Keratinocyte (primary cell): ENCODE measurements around the gene LRR1. TPM values are rescaled to one million over a fixed set of nuclear protein-coding genes. Genes with fewer than 3 reads are reported as not detected.

Source experiments
- DNase-seq: peaks from one replicate; pipeline ENCODE4 v3.0.0-alpha.2; 2011; ENCODE audit warnings: low read depth, missing footprints, low spot score
- FAIRE-seq: peaks from 2 replicates; lab custom pipeline; 2011; peaks lifted over from hg19 to GRCh38; lab: Jason Lieb, UNC
- H2AFZ ChIP-seq: 2 replicates; pipeline ENCODE4 v1.6.0; 2012; ENCODE audit warnings: low read length, control low read depth, inconsistent platforms; ENCODE audit not compliant: control insufficient read depth
- H3K27ac ChIP-seq: 2 replicates; pipeline ENCODE4 v1.5.1; 2011; ENCODE audit warnings: low read length; ENCODE audit not compliant: control insufficient read depth, insufficient read depth
- H3K27me3 ChIP-seq: 3 replicates; pipeline ENCODE4 v1.6.0; 2011; ENCODE audit warnings: low read length; ENCODE audit not compliant: control insufficient read depth, insufficient read depth; ENCODE audit errors: extremely low read depth
- H3K36me3 ChIP-seq, 2 experiments: 2 replicates in 1 of 2; 3 replicates in 1 of 2; pipeline ENCODE4 v1.5.1; 2011; ENCODE audit warnings: low read length in 2 of 2, mild to moderate bottlenecking in 1 of 2; ENCODE audit not compliant: control insufficient read depth in 2 of 2, insufficient read depth in 2 of 2; ENCODE audit errors: extremely low read depth in 1 of 2
- H3K4me1 ChIP-seq: 3 replicates; pipeline ENCODE4 v1.5.1; 2011; ENCODE audit warnings: low read length; ENCODE audit not compliant: control insufficient read depth, insufficient read depth; ENCODE audit errors: extremely low read depth
- H3K4me2 ChIP-seq: 3 replicates; pipeline ENCODE4 v1.6.0; 2011; ENCODE audit warnings: low read depth, low read length; ENCODE audit not compliant: control insufficient read depth, insufficient read depth; ENCODE audit errors: extremely low read depth
- H3K4me3 ChIP-seq, 3 experiments: fragments of 200-600 bp in 1 of 3; sonication (generic) in 1 of 3; 2 replicates in 2 of 3; 3 replicates in 1 of 3; pipeline ENCODE4 v1.5.1; 2011 to 2016; ENCODE audit warnings: low read length in 3 of 3, mild to moderate bottlenecking in 3 of 3, control low read depth in 2 of 3, inconsistent platforms in 1 of 3, low read depth in 1 of 3, mixed read lengths in 1 of 3, mixed run types in 1 of 3, moderate library complexity in 1 of 3; ENCODE audit not compliant: control insufficient read depth in 2 of 3, insufficient read depth in 2 of 3; ENCODE audit errors: extremely low read depth in 1 of 3
- H3K79me2 ChIP-seq: 2 replicates; pipeline ENCODE4 v1.6.0; 2012; ENCODE audit warnings: low read length; ENCODE audit not compliant: control insufficient read depth, insufficient read depth
- H3K9ac ChIP-seq: 3 replicates; pipeline ENCODE4 v1.6.0; 2011; ENCODE audit warnings: low read length; ENCODE audit not compliant: control insufficient read depth, insufficient read depth; ENCODE audit errors: extremely low read depth
- H3K9me1 ChIP-seq: 3 replicates; pipeline ENCODE4 v1.6.0; 2011; ENCODE audit warnings: low read length; ENCODE audit not compliant: control insufficient read depth, insufficient read depth; ENCODE audit errors: extremely low read depth
- H3K9me3 ChIP-seq: 2 replicates; pipeline ENCODE4 v1.5.1; 2012; ENCODE audit warnings: low read depth, low read length; ENCODE audit not compliant: control insufficient read depth
- H4K20me1 ChIP-seq: 3 replicates; pipeline ENCODE4 v1.6.0; 2011; ENCODE audit warnings: low read length; ENCODE audit not compliant: control insufficient read depth, insufficient read depth; ENCODE audit errors: extremely low read depth
- EZH2 ChIP-seq: IDR thresholded peaks from one replicate; pipeline ENCODE4 v1.6.1; 2012; ENCODE audit warnings: inconsistent platforms, mild to moderate bottlenecking, low read length, moderate library complexity
- dilution Hi-C: fragments of 300-500 bp; cut with MboI; formaldehyde crosslinking; loops from one replicate; pipeline ENCODE4 v1.7.0; 2020; ENCODE audit warnings: low sequenced_read_pairs; ENCODE audit not compliant: extremely low pct_ligation_motif_present
- polyA minus RNA-seq, 3 experiments: library from RNA; depleted of rRNA, polyadenylated mRNA; stranded (reverse); fragments of >200 nt; gene quantifications; 1 replicate in 1 of 3; 2 replicates in 1 of 3; 3 replicates in 1 of 3; pipeline ENCODE4 v1.2.3, GENCODE V29; 2011
- polyA plus RNA-seq, 5 experiments: library from polyadenylated mRNA; depleted of rRNA in 3 of 5; stranded (reverse) in 3 of 5; stranded (forward) in 1 of 5; unstranded in 1 of 5; fragments of >200 nt; gene quantifications; 1 replicate in 1 of 5; 2 replicates in 3 of 5; 3 replicates in 1 of 5; pipeline versions ENCODE4 v1.2.1 to v1.2.3, GENCODE V29; 2011 to 2012; ENCODE audit warnings: missing spikeins in 2 of 5, low read depth in 1 of 5, low replicate concordance in 1 of 5
- TF ChIP-seq, protein P1 (sequence below), 3 experiments: IDR thresholded peaks in 1 of 3; conservative IDR thresholded peaks in 1 of 3; optimal IDR thresholded peaks in 1 of 3; 2 replicates in 2 of 3; 3 replicates in 1 of 3; pipeline versions ENCODE3 to v1.5.1; 2011; ENCODE audit warnings: low read length in 3 of 3, mild to moderate bottlenecking in 3 of 3, moderate library complexity in 2 of 3, control low read depth in 1 of 3, inconsistent platforms in 1 of 3; ENCODE audit not compliant: insufficient read depth in 2 of 3; ENCODE audit errors: extremely low read depth in 1 of 3

The LRR1 gene, protein sequence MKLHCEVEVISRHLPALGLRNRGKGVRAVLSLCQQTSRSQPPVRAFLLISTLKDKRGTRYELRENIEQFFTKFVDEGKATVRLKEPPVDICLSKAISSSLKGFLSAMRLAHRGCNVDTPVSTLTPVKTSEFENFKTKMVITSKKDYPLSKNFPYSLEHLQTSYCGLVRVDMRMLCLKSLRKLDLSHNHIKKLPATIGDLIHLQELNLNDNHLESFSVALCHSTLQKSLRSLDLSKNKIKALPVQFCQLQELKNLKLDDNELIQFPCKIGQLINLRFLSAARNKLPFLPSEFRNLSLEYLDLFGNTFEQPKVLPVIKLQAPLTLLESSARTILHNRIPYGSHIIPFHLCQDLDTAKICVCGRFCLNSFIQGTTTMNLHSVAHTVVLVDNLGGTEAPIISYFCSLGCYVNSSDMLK
- polyA plus RNA-seq (10.9 to 22.7 TPM (median 14.1 TPM) in 3 replicates), polyA minus RNA-seq (4.0 to 11.4 TPM (median 4.8 TPM) in 3 replicates)
- polyA plus RNA-seq (2011; ENCODE audit: low read depth): 2.0 TPM
- polyA plus RNA-seq (2011; cell fraction: cytosol; rRNA removed): 10.6 and 18.1 TPM in 2 replicates
- 9.2 and 11.7 TPM in 2 replicates for polyA plus RNA-seq (2011; cell fraction: nucleus; rRNA removed)
- polyA plus RNA-seq (2012; ENCODE audit: low replicate concordance): 8.0 and 17.0 TPM in 2 replicates
- 8.2 TPM for polyA minus RNA-seq (2011; cell fraction: cytosol; rRNA and poly(A)+ RNA removed)
- polyA minus RNA-seq (2011; cell fraction: nucleus; rRNA and poly(A)+ RNA removed): 2.9 and 3.3 TPM in 2 replicates

- Histone ChIP-seq H3K27me3 (no peaks in the 10 kb centered on the region), H3K4me2 (peak within 1 kb of the TSS; percentile 86), H3K4me3 (peak within 1 kb of the TSS; percentile 82 to 92 (median 90)), H3K27ac (peak within 1 kb of the TSS; percentile 95), H3K9me3 (no peaks in the 10 kb centered on the region), H3K9ac (peak within 1 kb of the TSS; percentile 95), H3K4me1 (peaks cover 4% of the 10 kb centered on the region), H3K9me1 (no peaks in the 10 kb centered on the region), H4K20me1 (no peaks in the 10 kb centered on the region), H2AFZ (peak within 1 kb of the TSS; percentile 96), H3K36me3 (peaks cover 2 to 7% of the 10 kb centered on the region in 2 experiments), H3K79me2 (peaks cover 24% of the 10 kb centered on the region)
- dilution Hi-C loops: no loop called here
- no peak for DNase-seq
- FAIRE-seq: no peak
- TF ChIP-seq, protein P1, sequence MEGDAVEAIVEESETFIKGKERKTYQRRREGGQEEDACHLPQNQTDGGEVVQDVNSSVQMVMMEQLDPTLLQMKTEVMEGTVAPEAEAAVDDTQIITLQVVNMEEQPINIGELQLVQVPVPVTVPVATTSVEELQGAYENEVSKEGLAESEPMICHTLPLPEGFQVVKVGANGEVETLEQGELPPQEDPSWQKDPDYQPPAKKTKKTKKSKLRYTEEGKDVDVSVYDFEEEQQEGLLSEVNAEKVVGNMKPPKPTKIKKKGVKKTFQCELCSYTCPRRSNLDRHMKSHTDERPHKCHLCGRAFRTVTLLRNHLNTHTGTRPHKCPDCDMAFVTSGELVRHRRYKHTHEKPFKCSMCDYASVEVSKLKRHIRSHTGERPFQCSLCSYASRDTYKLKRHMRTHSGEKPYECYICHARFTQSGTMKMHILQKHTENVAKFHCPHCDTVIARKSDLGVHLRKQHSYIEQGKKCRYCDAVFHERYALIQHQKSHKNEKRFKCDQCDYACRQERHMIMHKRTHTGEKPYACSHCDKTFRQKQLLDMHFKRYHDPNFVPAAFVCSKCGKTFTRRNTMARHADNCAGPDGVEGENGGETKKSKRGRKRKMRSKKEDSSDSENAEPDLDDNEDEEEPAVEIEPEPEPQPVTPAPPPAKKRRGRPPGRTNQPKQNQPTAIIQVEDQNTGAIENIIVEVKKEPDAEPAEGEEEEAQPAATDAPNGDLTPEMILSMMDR (optimal IDR thresholded peaks at IDR 0.05 in 1 of 3, IDR thresholded peaks at IDR 0.05 in 1 of 3, conservative IDR thresholded peaks at IDR 0.05 in 1 of 3; ENCODE audit: extremely low read depth in 1 of 3, insufficient read depth in 2 of 3, low read length in 3 of 3): no peak
- TF ChIP-seq EZH2: no peak
These were observed at the start of gene LRR1 for GRCh38 chr14:49598485-49599300. Gene LRR1, plus strand, starts transcription at chr14:49598940. Its CDS starts 81 bp downstream, at chr14:49599021.

- H3K9me1 ChIP-seq: no peaks in the 10 kb centered on the region
- no peak overlapping the region for H2AFZ ChIP-seq
- H3K36me3 ChIP-seq: no peaks in the 10 kb centered on the region
- H3K4me2 ChIP-seq: no peak overlapping the region
- no peak overlapping the region for H3K9ac ChIP-seq
- peaks cover 4% of the 10 kb centered on the region for H3K4me1 ChIP-seq
- no peaks in the 10 kb centered on the region for H3K9me3 ChIP-seq
- FAIRE-seq (no peak), DNase-seq (no peak)
- H3K4me3 ChIP-seq: no peak overlapping the region
- dilution Hi-C loops: no loop called here
- no peak overlapping the region for H3K27ac ChIP-seq
- H3K79me2 ChIP-seq: no peaks in the 10 kb centered on the region
- H4K20me1 ChIP-seq: no peaks in the 10 kb centered on the region
- H3K27me3 ChIP-seq: no peaks in the 10 kb centered on the region
- TF ChIP-seq, protein P1 (optimal IDR thresholded peaks at IDR 0.05 in 1 of 3, IDR thresholded peaks at IDR 0.05 in 1 of 3, conservative IDR thresholded peaks at IDR 0.05 in 1 of 3; ENCODE audit: extremely low read depth in 1 of 3, insufficient read depth in 2 of 3, low read length in 3 of 3): no peak
These were observed 49.3 kb upstream of the LRR1 start for GRCh38 chr14:49549446-49549845.
